Gastroesophageal sphincter (tissue), 3 donors: ENCODE data around the gene FLYWCH1.

Experiments used
- POLR2A ChIP-seq, 2 donors: fragments of 450-650 bp; IDR thresholded peaks; one replicate each; pipeline ENCODE4 v1.6.1; 2017; ENCODE audit warnings: antibody characterized with exemption in 2 of 2, mild to moderate bottlenecking in 2 of 2, moderate library complexity in 1 of 2
- POLR2AphosphoS5 ChIP-seq: sonication (generic); formaldehyde crosslinking; IDR thresholded peaks from one replicate; pipeline ENCODE4 v1.6.1; 2017; ENCODE audit warnings: antibody characterized with exemption
- TF ChIP-seq, protein P1 (sequence below), 4 experiments: fragments of 200-600 bp in 2 of 4; fragments of 450-650 bp in 2 of 4; sonication (generic) in 1 of 4; IDR thresholded peaks; one replicate each; pipeline ENCODE4 v1.5.1; 2017 to 2019; ENCODE audit warnings: antibody characterized with exemption in 4 of 4, mild to moderate bottlenecking in 2 of 4, moderate library complexity in 2 of 4

DNA sequence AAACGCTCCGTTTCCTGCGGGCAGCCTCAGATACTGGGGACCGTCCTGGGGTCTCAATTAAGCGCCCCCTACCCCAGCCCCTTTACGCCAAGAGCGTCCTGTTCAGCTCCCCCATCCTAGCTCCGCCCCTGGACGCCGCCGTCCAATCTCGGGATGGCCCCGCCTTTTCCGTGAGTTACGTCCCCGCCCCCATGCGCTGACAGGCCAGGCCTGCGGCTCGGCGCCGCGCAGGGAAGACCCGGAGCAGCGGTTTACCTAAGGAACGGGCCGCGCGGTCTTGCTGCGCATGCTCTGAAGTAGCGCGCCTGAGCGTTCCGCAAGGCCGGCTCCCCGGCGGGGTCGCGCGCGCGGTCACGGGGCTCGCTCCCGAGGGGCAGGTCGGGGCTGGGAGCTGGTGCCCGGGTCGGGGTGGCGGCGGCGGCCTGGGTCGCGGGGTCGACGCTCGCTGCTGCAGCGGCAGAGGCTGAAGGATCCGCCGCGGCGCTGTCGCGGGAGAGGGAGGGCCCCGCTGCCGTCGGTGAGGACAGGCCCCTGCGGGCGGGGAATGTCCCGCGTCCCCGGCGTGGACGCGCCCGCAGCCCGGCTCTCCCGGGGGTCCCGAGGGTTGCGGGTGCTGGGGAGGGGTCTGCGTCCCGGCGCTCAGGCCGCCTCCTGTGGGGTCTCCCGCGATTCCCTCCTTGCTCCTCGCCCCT lies at the start of gene FLYWCH1:
- TF ChIP-seq, protein P1, sequence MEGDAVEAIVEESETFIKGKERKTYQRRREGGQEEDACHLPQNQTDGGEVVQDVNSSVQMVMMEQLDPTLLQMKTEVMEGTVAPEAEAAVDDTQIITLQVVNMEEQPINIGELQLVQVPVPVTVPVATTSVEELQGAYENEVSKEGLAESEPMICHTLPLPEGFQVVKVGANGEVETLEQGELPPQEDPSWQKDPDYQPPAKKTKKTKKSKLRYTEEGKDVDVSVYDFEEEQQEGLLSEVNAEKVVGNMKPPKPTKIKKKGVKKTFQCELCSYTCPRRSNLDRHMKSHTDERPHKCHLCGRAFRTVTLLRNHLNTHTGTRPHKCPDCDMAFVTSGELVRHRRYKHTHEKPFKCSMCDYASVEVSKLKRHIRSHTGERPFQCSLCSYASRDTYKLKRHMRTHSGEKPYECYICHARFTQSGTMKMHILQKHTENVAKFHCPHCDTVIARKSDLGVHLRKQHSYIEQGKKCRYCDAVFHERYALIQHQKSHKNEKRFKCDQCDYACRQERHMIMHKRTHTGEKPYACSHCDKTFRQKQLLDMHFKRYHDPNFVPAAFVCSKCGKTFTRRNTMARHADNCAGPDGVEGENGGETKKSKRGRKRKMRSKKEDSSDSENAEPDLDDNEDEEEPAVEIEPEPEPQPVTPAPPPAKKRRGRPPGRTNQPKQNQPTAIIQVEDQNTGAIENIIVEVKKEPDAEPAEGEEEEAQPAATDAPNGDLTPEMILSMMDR (IDR thresholded peaks at IDR 0.05), result peak in 2 of 4 experiments; percentile 20 to 21
- TF ChIP-seq POLR2AphosphoS5 (peak; percentile 75), POLR2A (IDR thresholded peaks at IDR 0.05) (peak; percentile 79 to 92)
